CD4-positive, CD25-positive, alpha-beta regulatory T cell (primary cell): Measurements from ENCODE around the gene CTDNEP1. TPM values are rescaled to one million over a fixed set of nuclear protein-coding genes. Genes with fewer than 3 reads are reported as not detected.

Source experiments
- ATAC-seq, 2 donors: fragments of 150-1000 bp; cut with Tn5 transposase; one replicate each; pipeline ENCODE4 v1.10.0; 2021; ENCODE audit warnings: low read depth in 2 of 2, moderate number of reproducible peaks in 2 of 2, moderate library complexity in 1 of 2
- DNase-seq, 3 donors: peaks; one replicate each; pipeline versions ENCODE4 v3.0.0 to v3.0.0-alpha.2; 2012 to 2022; ENCODE audit warnings: mixed read lengths in 1 of 3
- H3K27ac ChIP-seq: one replicate; pipeline ENCODE4 v1.7.0; 2013; ENCODE audit warnings: mild to moderate bottlenecking, low read length; ENCODE audit not compliant: insufficient read depth, poor library complexity, severe bottlenecking
- H3K27me3 ChIP-seq: one replicate; pipeline ENCODE4 v1.7.0; 2013; ENCODE audit warnings: low read length; ENCODE audit not compliant: control insufficient read depth, insufficient read depth
- H3K36me3 ChIP-seq: one replicate; pipeline ENCODE4 v1.7.0; 2013; ENCODE audit warnings: mild to moderate bottlenecking, low read length, moderate library complexity; ENCODE audit not compliant: control insufficient read depth, insufficient read depth
- H3K4me1 ChIP-seq: 2 replicates; pipeline ENCODE4 v1.7.0; 2013; ENCODE audit warnings: mild to moderate bottlenecking, low read length; ENCODE audit not compliant: insufficient read depth, control insufficient read depth, poor library complexity, severe bottlenecking
- H3K4me3 ChIP-seq: one replicate; pipeline ENCODE4 v1.7.0; 2013; ENCODE audit warnings: low read depth, mild to moderate bottlenecking, low read length, moderate library complexity
- H3K9me3 ChIP-seq, 2 experiments: 1 replicate in 1 of 2; 2 replicates in 1 of 2; pipeline ENCODE4 v1.7.0; 2013; ENCODE audit warnings: low read length in 2 of 2, mild to moderate bottlenecking in 1 of 2, moderate library complexity in 1 of 2; ENCODE audit not compliant: control insufficient read depth in 2 of 2
- H3K27ac Mint-ChIP-seq, 3 donors: one replicate each; pipeline ENCODE4 v1.8.0; 2020 to 2022; ENCODE audit warnings: mild to moderate bottlenecking in 3 of 3, mixed read lengths in 3 of 3, moderate library complexity in 2 of 3
- H3K27me3 Mint-ChIP-seq: one replicate; pipeline ENCODE4 v1.8.0; 2022; ENCODE audit warnings: mild to moderate bottlenecking, mixed read lengths
- H3K36me3 Mint-ChIP-seq: one replicate; pipeline ENCODE4 v1.8.0; 2020; ENCODE audit warnings: mixed read lengths
- H3K4me1 Mint-ChIP-seq, 4 donors: one replicate each; pipeline ENCODE4 v1.8.0; 2020 to 2022; ENCODE audit warnings: mixed read lengths in 4 of 4, mild to moderate bottlenecking in 1 of 4
- H3K4me3 Mint-ChIP-seq, 4 donors: one replicate each; pipeline ENCODE4 v1.8.0; 2020 to 2022; ENCODE audit warnings: mild to moderate bottlenecking in 4 of 4, mixed read lengths in 4 of 4, moderate library complexity in 3 of 4
- H3K9me3 Mint-ChIP-seq, 7 donors: one replicate each; pipeline ENCODE4 v1.8.0; 2020 to 2022; ENCODE audit warnings: mixed read lengths in 7 of 7, mild to moderate bottlenecking in 3 of 7, moderate library complexity in 2 of 7
- polyA plus RNA-seq, 4 donors: library from polyadenylated mRNA; unstranded; fragments of 300-500 nt; fragmentation: Illumina TruSeq; gene quantifications; one replicate each; pipeline ENCODE4 v1.2.3, GENCODE V29; 2021
- total RNA-seq: library from RNA; stranded (reverse); gene quantifications from one replicate; pipeline ENCODE4 v1.2.3, GENCODE V29; 2022

CTDNEP1 gene
- total and polyA plus RNA-seq, 5 donors from 2014 or later: 33.0 to 114 (median 39.3) TPM

DNA sequence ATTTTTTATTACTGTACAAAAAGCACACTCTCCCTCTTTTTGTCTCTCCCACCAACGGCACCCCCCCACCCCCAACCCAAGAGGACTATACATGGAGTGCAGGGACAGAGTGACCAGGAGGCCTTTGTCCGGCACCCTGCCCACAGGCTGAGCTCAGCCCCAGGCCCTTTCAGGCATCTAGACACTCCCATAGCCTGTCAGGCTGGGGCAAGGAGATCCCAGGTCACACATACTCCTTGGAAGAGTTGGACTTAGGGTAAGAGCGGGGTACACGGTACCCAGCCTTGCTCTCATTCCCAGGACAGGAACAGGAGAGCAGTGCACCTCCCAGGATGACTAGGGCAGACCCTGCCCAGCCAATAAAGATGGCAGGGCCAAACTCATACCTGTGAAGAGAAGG is 8.6 kb upstream of the CTDNEP1 start:
- DNase-seq: no peak
- peaks cover 34% of the 10 kb centered on the region for H3K4me1 ChIP-seq
- peaks cover 29% of the 10 kb centered on the region for H3K27me3 Mint-ChIP-seq
- peaks cover 7% of the 10 kb centered on the region for H3K36me3 Mint-ChIP-seq
- no peak overlapping the region for H3K27ac ChIP-seq
- H3K9me3 ChIP-seq: no peaks in the 10 kb centered on the region
- no peak for ATAC-seq
- no peaks in the 10 kb centered on the region for H3K9me3 Mint-ChIP-seq
- peaks cover 5 to 31% (median 13%) of the 10 kb centered on the region in 4 donors for H3K4me1 Mint-ChIP-seq
- H3K27me3 ChIP-seq: peaks cover 6% of the 10 kb centered on the region
- H3K36me3 ChIP-seq: peaks cover 15% of the 10 kb centered on the region
- H3K4me3 Mint-ChIP-seq: peak overlapping the region in 3 of 4 donors; percentile 61 to 69 (median 64)
- no peak overlapping the region for H3K27ac Mint-ChIP-seq
- no peak overlapping the region for H3K4me3 ChIP-seq

GRCh38 chr17:7259555-7259889 is 8.0 kb upstream of the CTDNEP1 start:
- no peaks in the 10 kb centered on the region for H3K9me3 Mint-ChIP-seq
- H3K27ac Mint-ChIP-seq: no peak overlapping the region
- peaks cover 34% of the 10 kb centered on the region for H3K4me1 ChIP-seq

GRCh38 chr17:7258731-7259554 is 7.4 kb upstream of the CTDNEP1 start:
- Histone ChIP-seq H3K36me3 (peaks cover 19% of the 10 kb centered on the region), H3K27ac (no peak overlapping the region), H3K9me3 (no peaks in the 10 kb centered on the region), H3K4me3 (no peak overlapping the region), H3K27me3 (peaks cover 5% of the 10 kb centered on the region), H3K4me1 (peaks cover 34% of the 10 kb centered on the region)
- H3K4me3 Mint-ChIP-seq: peak overlapping the region in 2 of 4 donors; percentile 38 to 64
- peaks cover 5 to 28% (median 14%) of the 10 kb centered on the region in 4 donors for H3K4me1 Mint-ChIP-seq
- no peaks in the 10 kb centered on the region for H3K9me3 Mint-ChIP-seq
- H3K36me3 Mint-ChIP-seq: peaks cover 7% of the 10 kb centered on the region
- DNase-seq: no peak
- H3K27me3 Mint-ChIP-seq: peaks cover 20% of the 10 kb centered on the region
- no peak for ATAC-seq
- no peak overlapping the region for H3K27ac Mint-ChIP-seq

More at GRCh38 chr17:7259555-7259889, 8.0 kb upstream of the CTDNEP1 start:
- DNase-seq (no peak), ATAC-seq (no peak)
- H3K36me3 Mint-ChIP-seq: peaks cover 7% of the 10 kb centered on the region
- Histone ChIP-seq H3K36me3 (peaks cover 17% of the 10 kb centered on the region), H3K27ac (no peak overlapping the region), H3K27me3 (peaks cover 6% of the 10 kb centered on the region), H3K4me3 (no peak overlapping the region), H3K9me3 (no peaks in the 10 kb centered on the region)
- H3K4me3 Mint-ChIP-seq: peak overlapping the region in 1 of 4 donors; percentile 25
- peaks cover 5 to 31% (median 14%) of the 10 kb centered on the region in 4 donors for H3K4me1 Mint-ChIP-seq
- peaks cover 26% of the 10 kb centered on the region for H3K27me3 Mint-ChIP-seq

DNA sequence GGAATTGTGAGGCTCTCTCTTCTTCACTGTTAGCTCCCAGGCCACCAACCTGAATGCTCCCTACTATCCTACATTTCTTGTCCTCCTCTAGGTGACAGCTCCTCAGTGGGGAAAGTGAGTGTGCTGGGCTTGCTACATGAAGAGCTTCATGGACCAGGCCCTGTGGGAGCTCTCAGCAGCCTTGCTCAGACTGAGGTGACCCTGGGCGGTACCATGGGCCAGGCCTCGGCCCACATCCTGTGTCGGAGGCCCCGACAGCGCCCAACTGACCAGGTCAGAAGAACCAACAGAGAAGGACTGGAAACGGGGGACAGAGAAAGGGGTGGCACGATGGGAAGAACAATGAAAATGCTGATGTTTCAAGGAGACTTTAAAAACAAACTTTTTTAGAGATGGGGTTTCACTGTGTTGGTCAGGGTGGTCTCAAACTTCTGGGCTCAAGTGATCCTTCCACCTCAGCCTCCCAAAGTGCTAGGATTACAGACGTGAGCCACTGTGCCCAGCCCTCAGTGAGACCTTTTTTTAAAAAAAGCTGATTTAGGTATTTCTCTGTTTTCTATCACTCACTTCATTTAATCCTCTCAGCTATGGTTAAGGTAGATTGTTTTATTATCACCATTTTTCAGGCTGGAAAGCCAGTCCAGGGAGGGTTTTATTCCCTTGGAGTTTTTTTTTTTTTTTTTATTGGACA is 5.4 kb upstream of the CTDNEP1 start:
- Histone ChIP-seq H3K36me3 (peaks cover 19% of the 10 kb centered on the region), H3K4me3 (no peak overlapping the region), H3K27ac (no peak overlapping the region), H3K27me3 (no peaks in the 10 kb centered on the region), H3K4me1 (peaks cover 29% of the 10 kb centered on the region), H3K9me3 (no peaks in the 10 kb centered on the region)
- Mint-ChIP-seq H3K36me3 (peaks cover 11% of the 10 kb centered on the region), H3K27me3 (peaks cover 3% of the 10 kb centered on the region), H3K4me1 (peaks cover 11 to 25% (median 13%) of the 10 kb centered on the region in 4 donors), H3K27ac (peak overlapping the region in 1 of 3 donors; percentile 93), H3K9me3 (no peaks in the 10 kb centered on the region), H3K4me3 (peak overlapping the region in 1 of 4 donors; percentile 69)
- DNase-seq: no peak
- ATAC-seq: no peak

- Histone ChIP-seq H3K4me3 (no peak overlapping the region), H3K9me3 (no peaks in the 10 kb centered on the region), H3K4me1 (peaks cover 30% of the 10 kb centered on the region), H3K27me3 (no peaks in the 10 kb centered on the region), H3K27ac (no peak overlapping the region), H3K36me3 (peaks cover 19% of the 10 kb centered on the region)
- Mint-ChIP-seq H3K27ac (peak overlapping the region in 1 of 3 donors; percentile 74), H3K9me3 (no peaks in the 10 kb centered on the region), H3K36me3 (peaks cover 11% of the 10 kb centered on the region), H3K4me1 (peaks cover 11 to 33% (median 23%) of the 10 kb centered on the region in 4 donors), H3K4me3 (peak overlapping the region in 2 of 4 donors; percentile 74 to 83), H3K27me3 (no peaks in the 10 kb centered on the region)
- no peak for DNase-seq
- no peak for ATAC-seq
Measured at GRCh38 chr17:7254511-7254910, 3.0 kb upstream of the CTDNEP1 start.

DNA sequence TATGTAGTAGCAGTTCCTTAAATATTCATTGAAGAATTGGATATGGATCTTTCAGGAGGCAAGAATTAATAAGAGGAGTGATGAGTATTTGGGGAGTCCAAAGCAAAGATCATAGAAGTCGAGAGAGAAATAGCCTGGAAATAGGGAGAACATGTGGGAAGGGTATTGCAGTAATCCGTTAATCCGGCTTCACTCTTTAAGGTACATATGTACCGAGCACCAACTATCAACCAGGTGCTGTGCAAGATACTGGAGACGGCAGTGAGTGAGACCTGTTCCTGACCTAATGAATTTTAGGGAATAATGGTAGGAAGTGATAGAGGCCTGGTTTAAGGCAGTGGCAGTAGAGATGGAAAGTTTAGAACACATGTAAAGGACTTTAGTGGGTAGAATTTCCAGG is 1.5 kb upstream of the CTDNEP1 start:
- peak overlapping the region; percentile 99 to 100 (median 99) for H3K27ac Mint-ChIP-seq
- Histone ChIP-seq H3K36me3 (peaks cover 13% of the 10 kb centered on the region), H3K4me3 (peak overlapping the region; percentile 77), H3K9me3 (no peaks in the 10 kb centered on the region), H3K27me3 (no peaks in the 10 kb centered on the region), H3K27ac (peak overlapping the region; percentile 100), H3K4me1 (peaks cover 41% of the 10 kb centered on the region)
- no peaks in the 10 kb centered on the region for H3K9me3 Mint-ChIP-seq
- peaks cover 11 to 45% (median 31%) of the 10 kb centered on the region in 4 donors for H3K4me1 Mint-ChIP-seq
- H3K4me3 Mint-ChIP-seq: peak overlapping the region; percentile 95 to 96 (median 96)
- ATAC-seq (no peak), DNase-seq (no peak)
- H3K36me3 Mint-ChIP-seq: peaks cover 11% of the 10 kb centered on the region
- H3K27me3 Mint-ChIP-seq: no peaks in the 10 kb centered on the region

DNA sequence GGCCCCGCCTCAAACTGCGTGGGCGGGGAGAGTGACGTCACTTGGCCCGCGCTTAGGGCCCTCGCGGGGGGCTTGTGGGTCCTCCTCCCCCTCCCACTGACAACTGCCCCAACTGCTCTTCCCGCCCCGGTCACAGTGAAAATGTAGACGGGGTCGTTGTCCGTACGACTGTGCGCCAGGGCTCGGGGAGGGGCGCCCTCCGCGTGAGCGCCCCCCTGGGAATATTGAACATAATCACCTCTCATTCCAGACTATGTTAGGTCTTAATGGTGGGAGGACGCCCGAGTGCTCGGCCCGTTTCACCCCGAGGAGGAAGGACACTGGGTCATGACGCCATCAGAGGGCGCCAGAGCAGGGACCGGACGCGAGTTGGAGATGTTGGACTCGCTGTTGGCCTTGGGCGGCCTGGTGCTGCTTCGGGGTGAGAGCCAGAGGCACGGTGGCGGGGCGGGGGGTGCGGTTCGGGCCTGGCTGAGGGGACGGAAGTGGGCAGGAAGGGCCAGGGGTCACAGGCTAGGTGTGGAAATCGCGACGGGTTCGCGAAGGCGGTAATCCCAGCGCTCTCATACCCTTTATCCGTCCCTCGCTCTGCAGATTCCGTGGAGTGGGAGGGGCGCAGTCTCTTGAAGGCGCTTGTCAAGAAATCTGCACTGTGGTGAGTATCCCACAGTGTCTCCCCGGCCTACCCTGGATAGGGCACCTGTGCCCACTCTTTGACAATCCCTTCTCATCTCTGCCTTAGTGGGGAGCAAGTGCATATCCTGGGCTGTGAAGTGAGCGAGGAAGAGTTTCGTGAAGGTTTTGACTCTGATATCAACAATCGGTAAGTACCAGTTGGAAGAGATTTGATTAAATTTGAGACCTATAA is 876 bp upstream of the CTDNEP1 start, which contains the start of gene ELP5:
TSS of gene ELP5 (plus strand) at position 40 of the 868 bp plus-strand sequence. CDS start at position 376, 336 bp downstream.
- ATAC-seq: peak; percentile 33 to 48
- Histone ChIP-seq H3K4me1 (peaks cover 41% of the 10 kb centered on the region), H3K9me3 (no peaks in the 10 kb centered on the region), H3K36me3 (peaks cover 12% of the 10 kb centered on the region), H3K27ac (peak within 1 kb of the TSS; percentile 100), H3K27me3 (no peaks in the 10 kb centered on the region), H3K4me3 (peak within 1 kb of the TSS; percentile 77)
- peak within 1 kb of the TSS; percentile 95 to 97 (median 96) for H3K4me3 Mint-ChIP-seq
- no peaks in the 10 kb centered on the region for H3K9me3 Mint-ChIP-seq
- H3K4me1 Mint-ChIP-seq: peaks cover 11 to 45% (median 31%) of the 10 kb centered on the region in 4 donors
- peak within 1 kb of the TSS; percentile 99 to 100 (median 99) for H3K27ac Mint-ChIP-seq
- DNase-seq: peak; percentile 82 to 92 (median 86)
- H3K36me3 Mint-ChIP-seq: peaks cover 11% of the 10 kb centered on the region
- no peaks in the 10 kb centered on the region for H3K27me3 Mint-ChIP-seq
